ENCODE measurements around the gene RNF150.
A peak's percentile ranks its signal among the peaks of the same experiment; 100 is the strongest.

RNF150 gene

DNA sequence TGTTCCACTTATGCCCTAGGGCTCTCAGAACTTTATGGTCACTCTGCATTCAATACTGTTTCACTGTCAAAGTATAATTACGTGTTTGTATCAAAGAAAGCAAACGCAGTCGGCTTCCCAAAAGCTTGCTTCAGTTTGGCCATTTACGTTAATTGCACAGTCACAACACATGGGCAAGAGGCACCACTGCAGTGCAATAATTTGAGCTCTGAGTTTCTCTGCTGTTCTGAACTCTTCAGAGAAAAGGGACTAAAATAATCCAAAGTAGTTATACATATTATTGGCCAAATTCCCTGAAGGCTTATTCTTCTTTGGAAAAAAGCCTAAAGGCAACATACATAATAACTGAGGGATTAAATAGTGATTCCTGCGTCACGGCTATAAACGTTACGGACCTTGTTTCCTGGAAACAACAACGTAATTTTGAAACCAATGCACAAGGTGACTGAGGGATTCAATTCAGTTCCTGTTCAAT lies 51.3 kb downstream of the RNF150 start (continued):
- TF ChIP-seq, protein P1, sequence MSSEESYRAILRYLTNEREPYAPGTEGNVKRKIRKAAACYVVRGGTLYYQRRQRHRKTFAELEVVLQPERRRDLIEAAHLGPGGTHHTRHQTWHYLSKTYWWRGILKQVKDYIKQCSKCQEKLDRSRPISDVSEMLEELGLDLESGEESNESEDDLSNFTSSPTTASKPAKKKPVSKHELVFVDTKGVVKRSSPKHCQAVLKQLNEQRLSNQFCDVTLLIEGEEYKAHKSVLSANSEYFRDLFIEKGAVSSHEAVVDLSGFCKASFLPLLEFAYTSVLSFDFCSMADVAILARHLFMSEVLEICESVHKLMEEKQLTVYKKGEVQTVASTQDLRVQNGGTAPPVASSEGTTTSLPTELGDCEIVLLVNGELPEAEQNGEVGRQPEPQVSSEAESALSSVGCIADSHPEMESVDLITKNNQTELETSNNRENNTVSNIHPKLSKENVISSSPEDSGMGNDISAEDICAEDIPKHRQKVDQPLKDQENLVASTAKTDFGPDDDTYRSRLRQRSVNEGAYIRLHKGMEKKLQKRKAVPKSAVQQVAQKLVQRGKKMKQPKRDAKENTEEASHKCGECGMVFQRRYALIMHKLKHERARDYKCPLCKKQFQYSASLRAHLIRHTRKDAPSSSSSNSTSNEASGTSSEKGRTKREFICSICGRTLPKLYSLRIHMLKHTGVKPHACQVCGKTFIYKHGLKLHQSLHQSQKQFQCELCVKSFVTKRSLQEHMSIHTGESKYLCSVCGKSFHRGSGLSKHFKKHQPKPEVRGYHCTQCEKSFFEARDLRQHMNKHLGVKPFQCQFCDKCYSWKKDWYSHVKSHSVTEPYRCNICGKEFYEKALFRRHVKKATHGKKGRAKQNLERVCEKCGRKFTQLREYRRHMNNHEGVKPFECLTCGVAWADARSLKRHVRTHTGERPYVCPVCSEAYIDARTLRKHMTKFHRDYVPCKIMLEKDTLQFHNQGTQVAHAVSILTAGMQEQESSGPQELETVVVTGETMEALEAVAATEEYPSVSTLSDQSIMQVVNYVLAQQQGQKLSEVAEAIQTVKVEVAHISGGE (tag by site-specific recombination; conservative IDR thresholded peaks at IDR 0.05; ENCODE audit: low read depth) = peak; percentile 71
- TF ChIP-seq ZNF423 (tag by site-specific recombination; IDR thresholded peaks at IDR 0.05) (no peak), ZNF114 (tag by site-specific recombination; IDR thresholded peaks at IDR 0.05) (no peak), KLF16 (tag by site-specific recombination; IDR thresholded peaks at IDR 0.05) (no peak), SP7 (tag by site-specific recombination; IDR thresholded peaks at IDR 0.05) (peak; percentile 47; the same call in 1 of the 2 replicates), ZNF138 (tag by site-specific recombination; IDR thresholded peaks at IDR 0.05; ENCODE audit: borderline replicate concordance) (no peak), ZNF433 (tag by site-specific recombination; IDR thresholded peaks at IDR 0.05; ENCODE audit: low read depth) (no peak)
- TF ChIP-seq, protein P2, sequence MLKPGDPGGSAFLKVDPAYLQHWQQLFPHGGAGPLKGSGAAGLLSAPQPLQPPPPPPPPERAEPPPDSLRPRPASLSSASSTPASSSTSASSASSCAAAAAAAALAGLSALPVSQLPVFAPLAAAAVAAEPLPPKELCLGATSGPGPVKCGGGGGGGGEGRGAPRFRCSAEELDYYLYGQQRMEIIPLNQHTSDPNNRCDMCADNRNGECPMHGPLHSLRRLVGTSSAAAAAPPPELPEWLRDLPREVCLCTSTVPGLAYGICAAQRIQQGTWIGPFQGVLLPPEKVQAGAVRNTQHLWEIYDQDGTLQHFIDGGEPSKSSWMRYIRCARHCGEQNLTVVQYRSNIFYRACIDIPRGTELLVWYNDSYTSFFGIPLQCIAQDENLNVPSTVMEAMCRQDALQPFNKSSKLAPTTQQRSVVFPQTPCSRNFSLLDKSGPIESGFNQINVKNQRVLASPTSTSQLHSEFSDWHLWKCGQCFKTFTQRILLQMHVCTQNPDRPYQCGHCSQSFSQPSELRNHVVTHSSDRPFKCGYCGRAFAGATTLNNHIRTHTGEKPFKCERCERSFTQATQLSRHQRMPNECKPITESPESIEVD (tag by site-specific recombination; IDR thresholded peaks at IDR 0.05) = peak; percentile 89
- TF ChIP-seq, protein P3, sequence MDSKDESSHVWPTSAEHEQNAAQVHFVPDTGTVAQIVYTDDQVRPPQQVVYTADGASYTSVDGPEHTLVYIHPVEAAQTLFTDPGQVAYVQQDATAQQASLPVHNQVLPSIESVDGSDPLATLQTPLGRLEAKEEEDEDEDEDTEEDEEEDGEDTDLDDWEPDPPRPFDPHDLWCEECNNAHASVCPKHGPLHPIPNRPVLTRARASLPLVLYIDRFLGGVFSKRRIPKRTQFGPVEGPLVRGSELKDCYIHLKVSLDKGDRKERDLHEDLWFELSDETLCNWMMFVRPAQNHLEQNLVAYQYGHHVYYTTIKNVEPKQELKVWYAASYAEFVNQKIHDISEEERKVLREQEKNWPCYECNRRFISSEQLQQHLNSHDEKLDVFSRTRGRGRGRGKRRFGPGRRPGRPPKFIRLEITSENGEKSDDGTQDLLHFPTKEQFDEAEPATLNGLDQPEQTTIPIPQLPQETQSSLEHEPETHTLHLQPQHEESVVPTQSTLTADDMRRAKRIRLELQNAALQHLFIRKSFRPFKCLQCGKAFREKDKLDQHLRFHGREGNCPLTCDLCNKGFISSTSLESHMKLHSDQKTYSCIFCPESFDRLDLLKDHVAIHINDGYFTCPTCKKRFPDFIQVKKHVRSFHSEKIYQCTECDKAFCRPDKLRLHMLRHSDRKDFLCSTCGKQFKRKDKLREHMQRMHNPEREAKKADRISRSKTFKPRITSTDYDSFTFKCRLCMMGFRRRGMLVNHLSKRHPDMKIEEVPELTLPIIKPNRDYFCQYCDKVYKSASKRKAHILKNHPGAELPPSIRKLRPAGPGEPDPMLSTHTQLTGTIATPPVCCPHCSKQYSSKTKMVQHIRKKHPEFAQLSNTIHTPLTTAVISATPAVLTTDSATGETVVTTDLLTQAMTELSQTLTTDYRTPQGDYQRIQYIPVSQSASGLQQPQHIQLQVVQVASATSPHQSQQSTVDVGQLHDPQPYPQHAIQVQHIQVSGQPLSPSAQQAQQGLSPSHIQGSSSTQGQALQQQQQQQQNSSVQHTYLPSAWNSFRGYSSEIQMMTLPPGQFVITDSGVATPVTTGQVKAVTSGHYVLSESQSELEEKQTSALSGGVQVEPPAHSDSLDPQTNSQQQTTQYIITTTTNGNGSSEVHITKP (tag by site-specific recombination; IDR thresholded peaks at IDR 0.05) = no peak

DNA sequence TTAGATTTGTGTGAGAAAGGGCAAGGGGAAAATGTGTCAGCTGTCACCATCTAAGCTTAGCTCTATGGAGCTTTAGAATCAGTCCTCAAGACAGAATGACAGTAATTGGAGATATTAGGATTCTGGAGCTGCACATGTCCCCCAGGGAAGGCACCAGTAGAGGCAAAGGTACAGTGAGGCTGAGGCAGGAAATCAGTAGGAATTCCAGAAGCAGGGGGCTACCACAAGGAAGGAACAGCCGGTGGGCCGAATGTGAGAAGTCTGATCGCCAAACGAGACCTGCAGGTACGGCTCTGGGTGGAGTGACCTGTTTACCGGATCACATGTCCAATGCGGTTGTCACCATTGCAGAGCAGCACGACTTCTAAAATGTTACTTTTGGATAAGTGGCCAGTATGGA lies 52.6 kb downstream of the RNF150 start:
- Histone ChIP-seq H3K27ac (ENCODE audit: extremely low read depth, low read depth, low read length) (no peak overlapping the region), H3K4me1 (ENCODE audit: control insufficient read depth, insufficient read depth, low read length) (no peaks in the 10 kb centered on the region), H3K36me3 (ENCODE audit: control insufficient read depth in 2 of 2, insufficient read depth in 1 of 2, low read length in 2 of 2) (no peaks in the 10 kb centered on the region), H3K9me3 (ENCODE audit: control insufficient read depth, insufficient read depth, low read depth, low read length) (no peaks in the 10 kb centered on the region), H3K4me3 (ENCODE audit: low read depth, low read length) (no peak overlapping the region)
- ChIA-PET POLR2A (no interaction called here), CTCF (no interaction called here)
- TF ChIP-seq ZNF274 (IDR thresholded peaks at IDR 0.05; ENCODE audit: low read length) (no peak), ZNF274 (tag by site-specific recombination; IDR thresholded peaks at IDR 0.05; ENCODE audit: borderline replicate concordance) (no peak), ZNF341 (tag by site-specific recombination; IDR thresholded peaks at IDR 0.05; ENCODE audit: low read depth) (peak; percentile 74)

DNA sequence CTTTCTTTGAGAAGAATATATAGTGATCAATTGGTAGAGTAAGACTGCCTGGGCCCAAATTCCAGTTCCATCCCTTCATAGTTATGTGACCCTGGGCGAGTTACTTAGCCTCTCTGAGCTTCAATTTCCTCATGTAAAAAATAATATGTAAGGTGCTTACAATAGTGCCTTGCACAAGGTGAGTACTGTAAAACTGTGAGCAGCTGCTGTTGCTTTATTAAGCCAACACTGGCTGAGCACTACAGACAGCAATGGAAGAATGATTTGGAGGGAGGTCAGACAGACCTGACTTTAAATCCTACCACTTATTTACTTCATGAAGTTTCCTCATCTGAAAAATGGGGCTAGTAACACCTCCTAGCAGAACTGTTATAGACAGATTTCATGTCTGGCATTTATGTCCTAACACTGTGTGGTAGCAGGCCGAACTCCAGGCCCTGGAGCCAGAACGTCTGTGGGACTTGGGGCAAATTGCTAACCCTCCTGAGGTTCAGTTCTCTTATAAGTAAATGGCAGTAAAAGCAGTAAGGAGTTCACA lies 53.8 kb downstream of the RNF150 start:
- H3K27ac ChIP-seq (ENCODE audit: extremely low read depth, low read depth, low read length) = no peak overlapping the region
- TF ChIP-seq SETDB1 (IDR thresholded peaks at IDR 0.05; ENCODE audit: insufficient read length, low read length) (no peak), YY2 (tag by site-specific recombination; IDR thresholded peaks at IDR 0.05) (no peak), SALL2 (tag by site-specific recombination; IDR thresholded peaks at IDR 0.05; ENCODE audit: borderline replicate concordance) (no peak), SCRT1 (tag by site-specific recombination; IDR thresholded peaks at IDR 0.05; ENCODE audit: borderline replicate concordance) (no peak)
- TF ChIP-seq, protein P4, sequence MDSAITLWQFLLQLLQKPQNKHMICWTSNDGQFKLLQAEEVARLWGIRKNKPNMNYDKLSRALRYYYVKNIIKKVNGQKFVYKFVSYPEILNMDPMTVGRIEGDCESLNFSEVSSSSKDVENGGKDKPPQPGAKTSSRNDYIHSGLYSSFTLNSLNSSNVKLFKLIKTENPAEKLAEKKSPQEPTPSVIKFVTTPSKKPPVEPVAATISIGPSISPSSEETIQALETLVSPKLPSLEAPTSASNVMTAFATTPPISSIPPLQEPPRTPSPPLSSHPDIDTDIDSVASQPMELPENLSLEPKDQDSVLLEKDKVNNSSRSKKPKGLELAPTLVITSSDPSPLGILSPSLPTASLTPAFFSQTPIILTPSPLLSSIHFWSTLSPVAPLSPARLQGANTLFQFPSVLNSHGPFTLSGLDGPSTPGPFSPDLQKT (IDR thresholded peaks at IDR 0.05; ENCODE audit: borderline replicate concordance, low read depth, low read length) = no peak
- no peaks in the 10 kb centered on the region for H3K36me3 ChIP-seq (ENCODE audit: control insufficient read depth in 2 of 2, insufficient read depth in 1 of 2, low read length in 2 of 2)
- POLR2A ChIA-PET = no interaction called here
- no peak overlapping the region for H3K4me3 ChIP-seq (ENCODE audit: low read depth, low read length)
- no peaks in the 10 kb centered on the region for H3K4me1 ChIP-seq (ENCODE audit: control insufficient read depth, insufficient read depth, low read length)
- H3K9me3 ChIP-seq (ENCODE audit: control insufficient read depth, insufficient read depth, low read depth, low read length) = no peaks in the 10 kb centered on the region
- CTCF ChIA-PET = no interaction called here
